WI38 (cell line): ENCODE measurements around the gene BCAS3.
A peak's percentile ranks its signal among the peaks of the same experiment; 100 is the strongest.

Experiments
- H3K4me3 ChIP-seq: 2 replicates; pipeline ENCODE4 v1.5.1; 2011; ENCODE audit warnings: low read depth, mild to moderate bottlenecking, control low read depth, low read length
- TF ChIP-seq, protein P1 (sequence below): IDR thresholded peaks from 2 replicates; pipeline ENCODE4 v1.5.1; 2012; ENCODE audit warnings: low read depth, mild to moderate bottlenecking, control low read depth, low read length

BCAS3 gene

DNA sequence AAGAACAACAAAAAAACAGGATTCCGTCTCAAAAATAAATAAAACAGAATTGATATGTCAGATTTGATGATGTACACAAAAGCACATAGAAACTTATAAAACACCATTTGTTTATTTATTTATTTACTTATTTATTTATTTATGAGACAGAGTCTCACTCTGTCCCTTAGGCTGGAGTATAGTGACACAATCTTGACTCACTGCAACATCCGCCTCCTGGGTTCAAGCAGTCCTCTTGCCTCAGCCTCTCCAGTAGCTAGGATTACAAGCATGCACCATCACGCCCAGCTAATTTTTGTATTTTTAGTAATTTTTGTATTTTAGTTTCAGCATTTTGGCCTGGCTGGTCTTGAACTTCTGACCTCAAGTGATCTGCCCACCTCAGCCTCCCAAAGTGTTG is 21.4 kb downstream of the BCAS3 start:
- H3K4me3 ChIP-seq = no peak overlapping the region
- TF ChIP-seq, protein P1, sequence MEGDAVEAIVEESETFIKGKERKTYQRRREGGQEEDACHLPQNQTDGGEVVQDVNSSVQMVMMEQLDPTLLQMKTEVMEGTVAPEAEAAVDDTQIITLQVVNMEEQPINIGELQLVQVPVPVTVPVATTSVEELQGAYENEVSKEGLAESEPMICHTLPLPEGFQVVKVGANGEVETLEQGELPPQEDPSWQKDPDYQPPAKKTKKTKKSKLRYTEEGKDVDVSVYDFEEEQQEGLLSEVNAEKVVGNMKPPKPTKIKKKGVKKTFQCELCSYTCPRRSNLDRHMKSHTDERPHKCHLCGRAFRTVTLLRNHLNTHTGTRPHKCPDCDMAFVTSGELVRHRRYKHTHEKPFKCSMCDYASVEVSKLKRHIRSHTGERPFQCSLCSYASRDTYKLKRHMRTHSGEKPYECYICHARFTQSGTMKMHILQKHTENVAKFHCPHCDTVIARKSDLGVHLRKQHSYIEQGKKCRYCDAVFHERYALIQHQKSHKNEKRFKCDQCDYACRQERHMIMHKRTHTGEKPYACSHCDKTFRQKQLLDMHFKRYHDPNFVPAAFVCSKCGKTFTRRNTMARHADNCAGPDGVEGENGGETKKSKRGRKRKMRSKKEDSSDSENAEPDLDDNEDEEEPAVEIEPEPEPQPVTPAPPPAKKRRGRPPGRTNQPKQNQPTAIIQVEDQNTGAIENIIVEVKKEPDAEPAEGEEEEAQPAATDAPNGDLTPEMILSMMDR = no peak

GRCh38 chr17:60704170-60704569 is 26.5 kb downstream of the BCAS3 start:
- TF ChIP-seq, protein P1 = no peak
- no peak overlapping the region for H3K4me3 ChIP-seq

DNA sequence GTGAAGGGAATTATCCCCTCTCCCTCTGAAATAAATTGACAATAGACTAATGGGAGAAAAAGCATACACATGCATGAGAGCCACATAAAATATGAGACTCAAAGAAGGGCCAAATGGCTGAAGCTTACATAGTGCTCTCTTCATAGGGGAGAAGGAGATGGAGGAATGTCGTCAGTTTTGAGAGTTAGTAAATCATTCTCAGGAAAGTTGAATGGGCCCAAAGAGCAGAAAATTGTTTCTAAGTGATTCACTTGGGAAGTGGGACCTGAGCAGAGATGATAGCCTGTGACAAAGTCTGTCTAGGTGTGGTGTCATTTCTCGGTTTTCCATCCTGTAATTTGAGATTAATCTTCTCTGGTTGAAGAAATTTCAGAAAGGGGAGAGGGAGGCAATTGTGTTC is 35.0 kb downstream of the BCAS3 start:
- TF ChIP-seq, protein P1 = no peak
- H3K4me3 ChIP-seq = no peak overlapping the region

DNA sequence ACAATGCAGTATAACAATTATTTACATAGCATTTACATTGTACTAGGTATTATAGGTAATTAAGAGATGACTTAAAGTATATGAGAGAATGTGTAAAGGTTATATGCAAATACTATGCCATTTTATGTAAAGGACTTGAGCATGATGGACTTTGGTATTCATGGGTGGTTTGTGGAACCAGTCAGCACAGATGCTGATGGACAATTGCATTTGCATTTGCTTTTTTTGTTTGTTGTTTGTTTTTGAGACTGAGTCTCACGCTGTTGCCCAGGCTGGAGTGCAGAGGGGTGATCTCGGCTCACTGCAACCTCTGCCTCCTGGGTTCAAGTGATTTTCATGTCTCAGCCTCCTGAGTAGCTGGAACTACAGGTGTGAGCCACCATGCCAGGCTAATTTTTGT is 36.0 kb downstream of the BCAS3 start:
- no peak overlapping the region for H3K4me3 ChIP-seq
- TF ChIP-seq, protein P1 = no peak

DNA sequence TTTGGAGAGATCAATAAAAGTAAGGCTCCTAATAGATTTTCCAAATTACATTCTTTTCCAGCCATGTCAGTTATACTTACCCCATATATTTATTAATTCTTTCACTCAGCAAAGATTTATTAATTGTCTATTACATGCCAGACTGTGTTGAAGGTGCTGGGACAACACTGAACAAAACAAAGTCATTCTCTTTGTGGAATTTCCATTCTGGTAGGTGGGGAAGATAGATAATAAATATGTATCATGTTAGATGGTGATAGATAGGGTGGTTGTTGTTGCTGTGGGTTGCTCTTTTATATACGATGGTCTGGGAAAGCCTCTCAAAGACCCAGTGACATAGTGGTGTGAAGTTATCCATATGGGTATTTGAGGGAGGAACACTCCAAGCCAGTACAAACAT is 39.1 kb downstream of the BCAS3 start:
- no peak overlapping the region for H3K4me3 ChIP-seq
- TF ChIP-seq, protein P1 = no peak

- TF ChIP-seq, protein P1 = no peak
- H3K4me3 ChIP-seq = no peak overlapping the region
Observed at GRCh38 chr17:60717814-60718213, 40.2 kb downstream of the BCAS3 start.

DNA sequence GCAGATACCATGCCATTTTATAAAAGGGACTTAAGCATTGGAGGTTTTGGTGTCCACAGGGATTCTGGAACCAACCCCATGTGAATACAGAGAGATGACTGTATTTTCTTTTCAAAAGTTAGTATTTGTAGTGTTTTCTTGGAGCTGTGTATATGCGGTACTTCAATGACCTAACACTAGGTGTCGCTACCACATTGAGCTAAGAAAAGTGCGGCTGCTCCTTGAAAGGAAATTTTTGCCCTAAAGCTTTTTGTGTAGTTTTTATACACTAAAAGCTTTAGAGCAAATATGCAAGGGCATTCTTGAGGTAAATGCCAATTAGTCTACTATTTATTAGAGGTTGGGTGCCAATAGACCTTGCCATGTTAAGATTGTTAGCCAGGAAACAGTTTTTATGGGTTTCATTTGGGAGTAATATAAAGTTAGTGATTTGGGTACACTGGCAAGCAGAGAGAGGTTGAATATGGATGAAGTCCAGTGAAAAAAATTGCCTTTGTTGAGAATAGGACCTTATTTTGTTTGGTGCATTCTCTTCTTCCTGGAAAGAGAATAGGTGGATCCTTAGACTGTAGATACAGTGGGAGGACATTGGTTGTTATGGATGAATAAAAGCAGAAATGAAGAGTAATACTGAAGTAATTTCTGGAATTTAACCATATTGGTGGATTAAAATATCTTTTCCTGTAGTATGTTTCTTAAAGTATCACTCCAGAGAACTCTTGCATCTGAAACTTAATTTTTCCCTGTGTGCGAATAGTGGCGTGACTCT is 43.3 kb downstream of the BCAS3 start:
- H3K4me3 ChIP-seq = no peak overlapping the region
- TF ChIP-seq, protein P1 = peak; percentile 70
